ENCODE results near the gene NSUN5.

GRCh38 chr7:73329861-73330581 is 21.4 kb upstream of the NSUN5 start:
- TF ChIP-seq CTCF (IDR thresholded peaks at IDR 0.05) = no peak
- TF ChIP-seq POLR2A (IDR thresholded peaks at IDR 0.05) = no peak

Measured in uterus (tissue), 2 donors.